ENCODE data around the gene SETBP1. TPM values are rescaled to one million over a fixed set of nuclear protein-coding genes. Genes with fewer than 3 reads are reported as not detected.

SETBP1 gene
- total and polyA plus RNA-seq, 2 of the 8 experiments (the other 6 are each of a cell fraction or from before 2014, with no cell fraction given): 2.0 to 6.5 TPM

GRCh38 chr18:44812426-44812825 lies 131.7 kb downstream of the SETBP1 start:
- H3K27ac ChIP-seq (ENCODE audit: low read depth, low read length): no peak overlapping the region
- no peak overlapping the region for H3K14ac ChIP-seq (ENCODE audit: insufficient read length)
- TF ChIP-seq SP4 (IDR thresholded peaks at IDR 0.05; ENCODE audit: low read length) (no peak), HDAC6 (IDR thresholded peaks at IDR 0.05; ENCODE audit: low read depth, low read length) (no peak), ZNF274 (IDR thresholded peaks at IDR 0.05; ENCODE audit: borderline replicate concordance, extremely low read depth, low read length) (no peak), POU5F1 (IDR thresholded peaks at IDR 0.05; ENCODE audit: low read depth, low read length) (no peak)
- no peak for DNase-seq (ENCODE audit: low read depth in 1 of 2, low spot score in 2 of 2)
- H3K4me3 ChIP-seq (ENCODE audit: extremely low read depth in 1 of 4, insufficient read depth in 2 of 4, low read depth in 3 of 4, low read length in 4 of 4): no peak overlapping the region
- no peak overlapping the region for H2BK15ac ChIP-seq (ENCODE audit: low read length)
- H3K9ac ChIP-seq (replicated peaks in 1 of 4; ENCODE audit: extremely low read depth in 1 of 4, low read depth in 3 of 4, low read length in 3 of 4): no peak overlapping the region
- H3K4me1 ChIP-seq (replicated peaks in 1 of 4; ENCODE audit: control insufficient read depth in 3 of 4, insufficient read depth in 4 of 4, low read length in 3 of 4): peaks cover 0 to 6% (median 3%) of the 10 kb centered on the region in 4 experiments; a peak in 3 of 7 replicates
- H2BK12ac ChIP-seq (ENCODE audit: low read depth, low read length): no peak overlapping the region
- no peak overlapping the region for H4K91ac ChIP-seq (replicated peaks; ENCODE audit: insufficient read length, low read length)
- H3K18ac ChIP-seq (ENCODE audit: extremely low read depth, low read length): no peak overlapping the region
- H3K23ac ChIP-seq (ENCODE audit: insufficient read length): no peak overlapping the region
- POLR2A ChIA-PET (ENCODE audit: partially characterized antibody): no interaction called here
- FAIRE-seq: no peak
- no peaks in the 10 kb centered on the region for H3K79me1 ChIP-seq (ENCODE audit: low read depth, low read length)
- H4K8ac ChIP-seq (ENCODE audit: extremely low read depth, insufficient read depth, low read length): no peak overlapping the region
- no peak overlapping the region for H2AFZ ChIP-seq (ENCODE audit: low read length)
- no peaks in the 10 kb centered on the region for H4K20me1 ChIP-seq (replicated peaks in 1 of 2; ENCODE audit: control insufficient read depth in 1 of 2, insufficient read depth in 2 of 2, low read length in 2 of 2)
- H3K9me3 ChIP-seq (ENCODE audit: insufficient read depth in 2 of 2, low read depth in 1 of 2, low read length in 1 of 2): no peaks in the 10 kb centered on the region
- 96% methylated on average over 1 of the region's 1 CpG; no CpG with 5 or more reads in 1 of the 2 experiments for WGBS, 2 experiments (ENCODE audit: extremely low coverage in 1 of 2, insufficient coverage in 1 of 2, insufficient read length in 1 of 2, insufficient replicate concordance in 2 of 2, low coverage in 1 of 2, low lambda C conversion rate in 2 of 2, missing lambda C conversion rate in 1 of 2)
- no peak overlapping the region for H3K56ac ChIP-seq (replicated peaks; ENCODE audit: insufficient read length, low read depth, low read length)
- H3K4ac ChIP-seq (replicated peaks; ENCODE audit: insufficient read length, low read depth, low read length): no peak overlapping the region
- CTCF ChIA-PET (ENCODE audit: partially characterized antibody): no interaction called here
- H2BK5ac ChIP-seq (ENCODE audit: low read depth, low read length): no peak overlapping the region
- H4K5ac ChIP-seq (ENCODE audit: insufficient read length, low read depth, low read length): no peak overlapping the region
- H3K27me3 ChIP-seq (replicated peaks in 1 of 4; ENCODE audit: control insufficient read depth in 3 of 4, extremely low read depth in 1 of 4, insufficient read depth in 3 of 4, low read length in 3 of 4): no peaks in the 10 kb centered on the region
- no peaks in the 10 kb centered on the region for H3K36me3 ChIP-seq (ENCODE audit: control insufficient read depth in 2 of 4, insufficient read depth in 4 of 4, low read length in 3 of 4)
- H2BK20ac ChIP-seq (ENCODE audit: low read length): no peak overlapping the region
- no peak overlapping the region for H3K4me2 ChIP-seq (ENCODE audit: insufficient read depth in 1 of 2, low read depth in 2 of 2, low read length in 2 of 2)
- H2BK120ac ChIP-seq (replicated peaks; ENCODE audit: low read depth, low read length): no peak overlapping the region
- no peak overlapping the region for H2AK5ac ChIP-seq (ENCODE audit: low read depth, low read length)
- no peaks in the 10 kb centered on the region for H3K79me2 ChIP-seq (ENCODE audit: control insufficient read depth in 1 of 2, insufficient read depth in 2 of 2, low read length in 2 of 2)
- H3K23me2 ChIP-seq (ENCODE audit: low read depth, low read length): no peaks in the 10 kb centered on the region

All from H1 (cell line).